HL-60 (cell line): ENCODE results near the gene NPR2.
A peak's percentile ranks its signal among the peaks of the same experiment; 100 is the strongest.

Experiments
- CTCF ChIP-seq: IDR thresholded peaks from one replicate; pipeline ENCODE4 v1.5.1; 2011; ENCODE audit warnings: low read length, control low read depth, inconsistent platforms; ENCODE audit not compliant: insufficient read depth
- REST ChIP-seq: IDR thresholded peaks from 2 replicates; pipeline ENCODE4 v1.6.1; 2012; ENCODE audit warnings: low read depth; ENCODE audit not compliant: insufficient replicate concordance

GRCh38 chr9:35756275-35757225 is 34.8 kb upstream of the NPR2 start:
- TF ChIP-seq CTCF (peak; percentile 68), REST (no peak)
